ENCODE data around the gene PCDH12. TPM values are rescaled to one million over a fixed set of nuclear protein-coding genes. Genes with fewer than 3 reads are reported as not detected.

The PCDH12 gene
- total RNA-seq, 1 experiment from 2014 or later: 0.02 TPM

DNA sequence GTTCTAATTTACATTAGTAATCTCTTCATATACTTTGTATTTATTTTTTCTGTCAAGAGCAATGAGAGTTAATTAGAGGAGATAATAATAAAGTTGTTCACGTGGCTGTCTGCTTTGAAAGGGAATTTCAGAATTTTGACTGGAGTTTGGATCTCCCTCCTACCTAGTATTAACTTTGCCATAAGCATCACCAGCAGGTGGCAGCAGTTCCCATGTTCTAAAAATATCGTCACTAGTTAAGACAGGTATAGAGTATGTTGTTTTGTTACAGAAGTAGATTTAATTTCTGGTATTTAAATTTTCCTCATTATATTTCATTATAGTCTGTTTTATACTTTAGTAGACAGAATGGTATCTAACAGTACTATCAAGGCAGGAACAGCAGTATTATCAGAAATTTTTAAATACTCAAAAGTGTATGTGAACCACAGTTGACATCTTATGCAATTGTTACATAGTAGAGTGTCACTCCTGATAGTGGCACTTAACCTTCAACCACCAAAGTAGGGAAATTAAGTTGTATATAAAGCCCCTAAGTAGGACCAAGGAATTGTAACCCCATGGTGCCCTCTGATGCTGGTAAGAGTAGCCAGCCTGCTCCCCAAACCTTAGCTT is 34.5 kb upstream of the PCDH12 start (continued):
- TF ChIP-seq, protein P1, sequence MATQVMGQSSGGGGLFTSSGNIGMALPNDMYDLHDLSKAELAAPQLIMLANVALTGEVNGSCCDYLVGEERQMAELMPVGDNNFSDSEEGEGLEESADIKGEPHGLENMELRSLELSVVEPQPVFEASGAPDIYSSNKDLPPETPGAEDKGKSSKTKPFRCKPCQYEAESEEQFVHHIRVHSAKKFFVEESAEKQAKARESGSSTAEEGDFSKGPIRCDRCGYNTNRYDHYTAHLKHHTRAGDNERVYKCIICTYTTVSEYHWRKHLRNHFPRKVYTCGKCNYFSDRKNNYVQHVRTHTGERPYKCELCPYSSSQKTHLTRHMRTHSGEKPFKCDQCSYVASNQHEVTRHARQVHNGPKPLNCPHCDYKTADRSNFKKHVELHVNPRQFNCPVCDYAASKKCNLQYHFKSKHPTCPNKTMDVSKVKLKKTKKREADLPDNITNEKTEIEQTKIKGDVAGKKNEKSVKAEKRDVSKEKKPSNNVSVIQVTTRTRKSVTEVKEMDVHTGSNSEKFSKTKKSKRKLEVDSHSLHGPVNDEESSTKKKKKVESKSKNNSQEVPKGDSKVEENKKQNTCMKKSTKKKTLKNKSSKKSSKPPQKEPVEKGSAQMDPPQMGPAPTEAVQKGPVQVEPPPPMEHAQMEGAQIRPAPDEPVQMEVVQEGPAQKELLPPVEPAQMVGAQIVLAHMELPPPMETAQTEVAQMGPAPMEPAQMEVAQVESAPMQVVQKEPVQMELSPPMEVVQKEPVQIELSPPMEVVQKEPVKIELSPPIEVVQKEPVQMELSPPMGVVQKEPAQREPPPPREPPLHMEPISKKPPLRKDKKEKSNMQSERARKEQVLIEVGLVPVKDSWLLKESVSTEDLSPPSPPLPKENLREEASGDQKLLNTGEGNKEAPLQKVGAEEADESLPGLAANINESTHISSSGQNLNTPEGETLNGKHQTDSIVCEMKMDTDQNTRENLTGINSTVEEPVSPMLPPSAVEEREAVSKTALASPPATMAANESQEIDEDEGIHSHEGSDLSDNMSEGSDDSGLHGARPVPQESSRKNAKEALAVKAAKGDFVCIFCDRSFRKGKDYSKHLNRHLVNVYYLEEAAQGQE (IDR thresholded peaks at IDR 0.05; ENCODE audit: low read depth): no peak
- TF ChIP-seq POLR2AphosphoS5 (IDR thresholded peaks at IDR 0.05; ENCODE audit: low read depth, low read length): no peak
- no peak for TF ChIP-seq SRF (IDR thresholded peaks at IDR 0.05; ENCODE audit: low read depth)
- no peak for TF ChIP-seq TCF7L2 (IDR thresholded peaks at IDR 0.05; ENCODE audit: borderline replicate concordance, extremely low read depth, insufficient read depth, insufficient read length)
- TF ChIP-seq CBX3 (IDR thresholded peaks at IDR 0.05; ENCODE audit: low read depth): no peak
- TF ChIP-seq YY1 (IDR thresholded peaks at IDR 0.05; ENCODE audit: extremely low read depth, insufficient replicate concordance, low read depth, low read length): no peak
- TF ChIP-seq, protein P2, sequence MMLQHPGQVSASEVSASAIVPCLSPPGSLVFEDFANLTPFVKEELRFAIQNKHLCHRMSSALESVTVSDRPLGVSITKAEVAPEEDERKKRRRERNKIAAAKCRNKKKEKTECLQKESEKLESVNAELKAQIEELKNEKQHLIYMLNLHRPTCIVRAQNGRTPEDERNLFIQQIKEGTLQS (IDR thresholded peaks at IDR 0.05): no peak

DNA sequence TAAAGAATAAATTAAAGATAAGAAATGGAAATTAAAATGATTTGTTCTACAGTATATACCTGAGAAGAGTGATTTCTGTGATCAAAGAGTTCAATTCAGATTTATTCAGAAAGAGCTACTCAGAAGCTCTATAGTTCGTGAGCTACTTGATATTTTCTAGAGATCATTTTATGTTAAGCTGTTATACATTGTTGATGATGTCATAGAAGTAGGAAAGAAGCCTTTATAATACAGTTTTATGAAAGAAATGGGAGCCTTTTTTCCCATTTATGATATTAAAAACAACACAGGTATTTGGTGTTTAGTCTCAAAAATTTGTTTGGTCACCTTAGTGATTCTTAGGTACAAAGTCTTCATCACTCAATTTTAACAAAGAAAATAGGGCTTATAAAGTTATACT is 31.7 kb upstream of the PCDH12 start:
- H4K20me1 ChIP-seq (ENCODE audit: insufficient read depth): no peaks in the 10 kb centered on the region
- ChIA-PET CTCF (interaction anchor here (0.6 to 3.9 kb wide), 8 partner anchors 20 to 561 kb away, joined by 3 to 39 read pairs (median 6); partner anchors contain the start of genes GNPDA1 and RNF14), POLR2A (interaction anchor here (0.6 to 1.0 kb wide), 2 partner anchors 21 to 194 kb away, joined by 3 read pairs; partner anchors contain the start of gene RNF14), RAD21 (ENCODE audit: low non-redundant PET in 1 of 2, low total read pairs in 2 of 2, uncharacterized antibody in 2 of 2, unreplicated experiment in 2 of 2) (no interaction called here)
- H3K4me1 ChIP-seq (ENCODE audit: control insufficient read depth in 1 of 2, insufficient read depth in 2 of 2, low read length in 2 of 2): no peaks in the 10 kb centered on the region
- H3K9me3 ChIP-seq (ENCODE audit: control insufficient read depth in 1 of 2, insufficient read depth in 1 of 2, low read depth in 1 of 2, low read length in 2 of 2): no peaks in the 10 kb centered on the region
- no peak overlapping the region for H2AFZ ChIP-seq (ENCODE audit: low read depth, low read length, poor library complexity, severe bottlenecking)
- H3K4me3 ChIP-seq (replicated peaks in 1 of 2; ENCODE audit: low read depth in 1 of 2, low read length in 2 of 2): no peak overlapping the region
- no peaks in the 10 kb centered on the region for H3K79me2 ChIP-seq (ENCODE audit: insufficient read depth, low read length)
- no peak overlapping the region for H3K9ac ChIP-seq (ENCODE audit: low read length)
- DNase-seq (ENCODE audit: low read depth, low spot score): no peak
- H3K4me2 ChIP-seq (ENCODE audit: low read length): no peak overlapping the region
- BruUV-seq (replicated peaks): no TSS peak
- no peak overlapping the region for H3K27ac ChIP-seq (ENCODE audit: low read depth, low read length)
- ATAC-seq: no peak
- intact Hi-C loops (cut with micrococcal nuclease): no loop called here
- peaks cover 13 to 32% of the 10 kb centered on the region in 2 experiments; a peak in 3 of 4 replicates for H3K36me3 ChIP-seq (ENCODE audit: control insufficient read depth in 1 of 2, insufficient read depth in 2 of 2, low read length in 2 of 2)
- no peaks in the 10 kb centered on the region for H3K27me3 ChIP-seq (ENCODE audit: insufficient read depth, low read length)
- no peaks in the 10 kb centered on the region for H3K9me2 ChIP-seq (ENCODE audit: insufficient read depth)
- TF ChIP-seq YY1 (IDR thresholded peaks at IDR 0.05; ENCODE audit: extremely low read depth, insufficient replicate concordance, low read depth, low read length) (no peak), ELF1 (IDR thresholded peaks at IDR 0.05; ENCODE audit: borderline replicate concordance, low read depth) (no peak), SP1 (IDR thresholded peaks at IDR 0.05; ENCODE audit: low read depth) (no peak), ZFX (IDR thresholded peaks at IDR 0.05) (no peak)
- TF ChIP-seq, protein P3, sequence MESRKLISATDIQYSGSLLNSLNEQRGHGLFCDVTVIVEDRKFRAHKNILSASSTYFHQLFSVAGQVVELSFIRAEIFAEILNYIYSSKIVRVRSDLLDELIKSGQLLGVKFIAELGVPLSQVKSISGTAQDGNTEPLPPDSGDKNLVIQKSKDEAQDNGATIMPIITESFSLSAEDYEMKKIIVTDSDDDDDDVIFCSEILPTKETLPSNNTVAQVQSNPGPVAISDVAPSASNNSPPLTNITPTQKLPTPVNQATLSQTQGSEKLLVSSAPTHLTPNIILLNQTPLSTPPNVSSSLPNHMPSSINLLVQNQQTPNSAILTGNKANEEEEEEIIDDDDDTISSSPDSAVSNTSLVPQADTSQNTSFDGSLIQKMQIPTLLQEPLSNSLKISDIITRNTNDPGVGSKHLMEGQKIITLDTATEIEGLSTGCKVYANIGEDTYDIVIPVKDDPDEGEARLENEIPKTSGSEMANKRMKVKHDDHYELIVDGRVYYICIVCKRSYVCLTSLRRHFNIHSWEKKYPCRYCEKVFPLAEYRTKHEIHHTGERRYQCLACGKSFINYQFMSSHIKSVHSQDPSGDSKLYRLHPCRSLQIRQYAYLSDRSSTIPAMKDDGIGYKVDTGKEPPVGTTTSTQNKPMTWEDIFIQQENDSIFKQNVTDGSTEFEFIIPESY (IDR thresholded peaks at IDR 0.05; ENCODE audit: extremely low read depth, insufficient replicate concordance, low read length): no peak
- TF ChIP-seq, protein P1 (IDR thresholded peaks at IDR 0.05; ENCODE audit: low read depth): no peak

All from HCT116 (cell line).